K562 (cell line): ENCODE measurements around the gene CNNM3. TPM values are rescaled to one million over a fixed set of nuclear protein-coding genes. Genes with fewer than 3 reads are reported as not detected.

ENCODE experiments used
- EGR1 ChIP-seq: fragments of 450-650 bp; conservative IDR thresholded peaks from 2 replicates; pipeline ENCODE4 v1.6.1; 2017; ENCODE audit warnings: mild to moderate bottlenecking
- HDAC6 ChIP-seq: IDR thresholded peaks from 2 replicates; pipeline ENCODE4 v1.6.1; 2012; ENCODE audit warnings: low read depth, mild to moderate bottlenecking, control low read depth, inconsistent platforms, low read length, moderate library complexity
- JUN ChIP-seq, 2 experiments: sonication (generic) in 1 of 2; formaldehyde crosslinking in 1 of 2; IDR thresholded peaks; 2 replicates each; pipeline versions ENCODE4 v1.6.1 to v1.8.0; 2012 to 2022; ENCODE audit warnings: borderline replicate concordance in 2 of 2, mild to moderate bottlenecking in 2 of 2, improper control_type of control experiment in 1 of 2, low read depth in 1 of 2, low read length in 1 of 2, missing genetic modification reagents in 1 of 2
- JUNB ChIP-seq: fragments of 450-650 bp; formaldehyde crosslinking; conservative IDR thresholded peaks from 2 replicates; pipeline ENCODE4 v1.4.0; 2020; ENCODE audit warnings: mild to moderate bottlenecking
- KDM1A ChIP-seq, 2 experiments: fragments of 450-650 bp; IDR thresholded peaks; 2 replicates each; pipeline ENCODE4 v1.6.1; 2016; ENCODE audit warnings: mild to moderate bottlenecking in 2 of 2
- MTA3 ChIP-seq: fragments of 450-650 bp; formaldehyde crosslinking; IDR thresholded peaks from 2 replicates; pipeline ENCODE4 v1.6.1; 2017; ENCODE audit warnings: mild to moderate bottlenecking, borderline replicate concordance
- NBN ChIP-seq: fragments of 450-650 bp; IDR thresholded peaks from 2 replicates; pipeline ENCODE4 v1.6.1; 2016; ENCODE audit warnings: low read depth, mild to moderate bottlenecking
- SAFB2 ChIP-seq: fragments of 200-400 bp; formaldehyde crosslinking; IDR thresholded peaks from 2 replicates; pipeline ENCODE4 v1.6.1; 2018; ENCODE audit warnings: borderline replicate concordance, low read length, low read depth, moderate library complexity; ENCODE audit not compliant: severe bottlenecking
- SNRNP70 ChIP-seq: fragments of 200-400 bp; formaldehyde crosslinking; optimal IDR thresholded peaks from 2 replicates; pipeline ENCODE3; 2017; ENCODE audit warnings: low read depth, low read length
- SRF ChIP-seq, 2 experiments: fragments of 250-450, 450-650 bp in 1 of 2; sonication (Bioruptor Pico) in 1 of 2; sonication (generic) in 1 of 2; formaldehyde crosslinking; IDR thresholded peaks; 2 replicates each; pipeline versions ENCODE4 v1.5.0 to v1.5.1; 2020 to 2022; ENCODE audit warnings: mild to moderate bottlenecking in 1 of 2, missing genetic modification reagents in 1 of 2
- STAG1 ChIP-seq: sonication (generic); formaldehyde crosslinking; IDR thresholded peaks from 2 replicates; pipeline ENCODE4 v1.5.0; 2020; ENCODE audit warnings: missing genetic modification reagents, borderline replicate concordance
- ZBTB33 ChIP-seq: sonication (generic); formaldehyde crosslinking; IDR thresholded peaks from 2 replicates; pipeline ENCODE4 v1.8.1; 2023; ENCODE audit warnings: mild to moderate bottlenecking, missing genetic modification reagents
- ZFP36 ChIP-seq: fragments of 150-350 bp; IDR thresholded peaks from 2 replicates; pipeline ENCODE4 v1.6.1; 2018; ENCODE audit warnings: low read length, low read depth; ENCODE audit not compliant: partially characterized antibody
- ZFX ChIP-seq: sonication (generic); formaldehyde crosslinking; IDR thresholded peaks from 2 replicates; pipeline ENCODE4 v1.8.0; 2022; ENCODE audit warnings: mild to moderate bottlenecking, missing genetic modification reagents, moderate library complexity
- ZNF311 ChIP-seq: fragments of 250-450 bp; sonication (Bioruptor Pico); IDR thresholded peaks from 2 replicates; pipeline ENCODE4 v1.4.0; 2020; ENCODE audit warnings: mild to moderate bottlenecking, moderate library complexity
- ZNF445 ChIP-seq: fragments of 250-450 bp; sonication (Bioruptor Pico); IDR thresholded peaks from 2 replicates; pipeline ENCODE4 v1.4.0; 2020; ENCODE audit warnings: low read depth, mild to moderate bottlenecking, moderate library complexity
- ZNF583 ChIP-seq: fragments of 250-450 bp; sonication (Bioruptor Pico); IDR thresholded peaks from 2 replicates; pipeline ENCODE4 v1.4.0; 2020
- ZNF79 ChIP-seq: fragments of 250-450 bp; sonication (Bioruptor Pico); IDR thresholded peaks from 2 replicates; pipeline ENCODE4 v1.4.0; 2020; ENCODE audit warnings: low read depth, mild to moderate bottlenecking, moderate library complexity
- polyA plus RNA-seq, 8 experiments: library from polyadenylated mRNA; depleted of rRNA in 4 of 8; stranded (reverse) in 5 of 8; unstranded in 3 of 8; fragments of >200 nt; fragmentation: Nextera tagmentation in 2 of 8; fragmentation: Illumina TruSeq in 1 of 8; extraction: Ambion mirVana in 2 of 8; extraction: Trizol in 1 of 8; gene quantifications; 2 replicates each; pipeline versions ENCODE4 v1.2.1 to v1.2.3, GENCODE V29; 2011 to 2014; ENCODE audit warnings: inconsistent platforms in 1 of 8, missing spikeins in 1 of 8
- total RNA-seq, 7 experiments: library from RNA; depleted of rRNA in 6 of 7; stranded (reverse); fragments of >200 nt in 6 of 7; fragmentation: Illumina TruSeq in 2 of 7; extraction: Trizol in 2 of 7; gene quantifications; 2 replicates each; pipeline versions ENCODE4 v1.2.1 to v1.2.3, GENCODE V29; 2011 to 2021; ENCODE audit warnings: low replicate concordance in 1 of 7
- TF ChIP-seq, protein P1 (sequence below): sonication (generic); formaldehyde crosslinking; IDR thresholded peaks from 2 replicates; pipeline ENCODE4 v1.8.1; 2023; ENCODE audit warnings: missing genetic modification reagents, mild to moderate bottlenecking, borderline replicate concordance

Gene CNNM3
- total and polyA plus RNA-seq, 9 of the 15 experiments (the other 6 are each of a cell fraction or from before 2014, with no cell fraction given) = 1.4 to 16.9 (median 6.5) TPM

- TF ChIP-seq MTA3 (peak; percentile 75; the same call in 1 of the 2 replicates), JUNB (CRISPR knock-in tag) (no peak), EGR1 (peak; percentile 66; the same call in 1 of the 2 replicates), ZFP36 (peak; percentile 99), ZNF79 (CRISPR knock-in tag) (no peak), ZNF583 (CRISPR knock-in tag) (no peak), ZNF445 (CRISPR knock-in tag) (no peak), ZNF311 (no peak), STAG1 (no peak), JUN (IDR thresholded peaks at IDR 0.05; ENCODE audit: borderline replicate concordance, low read depth, low read length) (no peak), JUN (CRISPR knock-in tag; IDR thresholded peaks at IDR 0.05; ENCODE audit: borderline replicate concordance) (no peak), SRF (CRISPR knock-in tag; IDR thresholded peaks at IDR 0.05) (no peak), ZFX (peak; percentile 90), HDAC6 (no peak), SNRNP70 (no peak), KDM1A (IDR thresholded peaks at IDR 0.05) (no peak), SAFB2 (no peak), ZBTB33 (CRISPR knock-in tag) (peak; percentile 65), NBN (no peak)
- TF ChIP-seq, protein P1, sequence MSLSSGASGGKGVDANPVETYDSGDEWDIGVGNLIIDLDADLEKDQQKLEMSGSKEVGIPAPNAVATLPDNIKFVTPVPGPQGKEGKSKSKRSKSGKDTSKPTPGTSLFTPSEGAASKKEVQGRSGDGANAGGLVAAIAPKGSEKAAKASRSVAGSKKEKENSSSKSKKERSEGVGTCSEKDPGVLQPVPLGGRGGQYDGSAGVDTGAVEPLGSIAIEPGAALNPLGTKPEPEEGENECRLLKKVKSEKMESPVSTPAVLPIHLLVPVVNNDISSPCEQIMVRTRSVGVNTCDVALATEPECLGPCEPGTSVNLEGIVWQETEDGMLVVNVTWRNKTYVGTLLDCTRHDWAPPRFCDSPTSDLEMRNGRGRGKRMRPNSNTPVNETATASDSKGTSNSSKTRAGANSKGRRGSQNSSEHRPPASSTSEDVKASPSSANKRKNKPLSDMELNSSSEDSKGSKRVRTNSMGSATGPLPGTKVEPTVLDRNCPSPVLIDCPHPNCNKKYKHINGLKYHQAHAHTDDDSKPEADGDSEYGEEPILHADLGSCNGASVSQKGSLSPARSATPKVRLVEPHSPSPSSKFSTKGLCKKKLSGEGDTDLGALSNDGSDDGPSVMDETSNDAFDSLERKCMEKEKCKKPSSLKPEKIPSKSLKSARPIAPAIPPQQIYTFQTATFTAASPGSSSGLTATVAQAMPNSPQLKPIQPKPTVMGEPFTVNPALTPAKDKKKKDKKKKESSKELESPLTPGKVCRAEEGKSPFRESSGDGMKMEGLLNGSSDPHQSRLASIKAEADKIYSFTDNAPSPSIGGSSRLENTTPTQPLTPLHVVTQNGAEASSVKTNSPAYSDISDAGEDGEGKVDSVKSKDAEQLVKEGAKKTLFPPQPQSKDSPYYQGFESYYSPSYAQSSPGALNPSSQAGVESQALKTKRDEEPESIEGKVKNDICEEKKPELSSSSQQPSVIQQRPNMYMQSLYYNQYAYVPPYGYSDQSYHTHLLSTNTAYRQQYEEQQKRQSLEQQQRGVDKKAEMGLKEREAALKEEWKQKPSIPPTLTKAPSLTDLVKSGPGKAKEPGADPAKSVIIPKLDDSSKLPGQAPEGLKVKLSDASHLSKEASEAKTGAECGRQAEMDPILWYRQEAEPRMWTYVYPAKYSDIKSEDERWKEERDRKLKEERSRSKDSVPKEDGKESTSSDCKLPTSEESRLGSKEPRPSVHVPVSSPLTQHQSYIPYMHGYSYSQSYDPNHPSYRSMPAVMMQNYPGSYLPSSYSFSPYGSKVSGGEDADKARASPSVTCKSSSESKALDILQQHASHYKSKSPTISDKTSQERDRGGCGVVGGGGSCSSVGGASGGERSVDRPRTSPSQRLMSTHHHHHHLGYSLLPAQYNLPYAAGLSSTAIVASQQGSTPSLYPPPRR = no peak
These were observed at the start of gene CNNM3 (continued) for GRCh38 chr2:96816127-96816835.
